ENCODE measurements around the gene ARRDC5. TPM values are rescaled to one million over a fixed set of nuclear protein-coding genes. Genes with fewer than 3 reads are reported as not detected.

Gene ARRDC5
- polyA plus RNA-seq, 1 donor (not counting 4 experiments of a cell fraction or from before 2014, with no cell fraction given): not detected

GRCh38 chr19:4935444-4935843, 32.7 kb upstream of the ARRDC5 start:
- Histone ChIP-seq H3K79me2 (ENCODE audit: control insufficient read depth, insufficient read depth, low read length) (peaks cover 10% of the 10 kb centered on the region), H2AFZ (ENCODE audit: control insufficient read depth, low read length) (no peak overlapping the region), H3K27me3 (ENCODE audit: control insufficient read depth, extremely low read depth, insufficient read depth, low read length) (no peaks in the 10 kb centered on the region), H3K4me1 (ENCODE audit: control insufficient read depth, extremely low read depth, insufficient read depth, low read length) (no peaks in the 10 kb centered on the region), H4K20me1 (ENCODE audit: control insufficient read depth, extremely low read depth, insufficient read depth, low read length) (no peaks in the 10 kb centered on the region), H3K36me3 (ENCODE audit: control insufficient read depth in 2 of 2, extremely low read depth in 1 of 2, insufficient read depth in 2 of 2, low read length in 2 of 2) (peaks cover 8 to 36% of the 10 kb centered on the region in 2 experiments), H3K9me1 (ENCODE audit: control insufficient read depth, extremely low read depth, insufficient read depth, low read length) (no peaks in the 10 kb centered on the region), H3K4me3 (ENCODE audit: control insufficient read depth in 2 of 3, extremely low read depth in 1 of 3, insufficient read depth in 2 of 3, low read depth in 1 of 3, low read length in 3 of 3) (no peak overlapping the region), H3K27ac (ENCODE audit: control insufficient read depth, insufficient read depth, low read length) (no peak overlapping the region), H3K9ac (ENCODE audit: control insufficient read depth, extremely low read depth, insufficient read depth, low read length) (no peak overlapping the region), H3K4me2 (ENCODE audit: control insufficient read depth, extremely low read depth, insufficient read depth, low read depth, low read length) (no peak overlapping the region), H3K9me3 (ENCODE audit: control insufficient read depth, low read depth, low read length) (no peaks in the 10 kb centered on the region)
- DNase-seq (ENCODE audit: low read depth, low spot score): no peak
- no peak for FAIRE-seq
- dilution Hi-C loops (cut with MboI; ENCODE audit: extremely low pct_ligation_motif_present, low sequenced_read_pairs): no loop called here
- TF ChIP-seq CTCF (optimal IDR thresholded peaks at IDR 0.05 in 1 of 3, IDR thresholded peaks at IDR 0.05 in 1 of 3, conservative IDR thresholded peaks at IDR 0.05 in 1 of 3; ENCODE audit: extremely low read depth in 1 of 3, insufficient read depth in 2 of 3, low read length in 3 of 3) (no peak), EZH2 (IDR thresholded peaks at IDR 0.05; ENCODE audit: low read length) (no peak)

DNA sequence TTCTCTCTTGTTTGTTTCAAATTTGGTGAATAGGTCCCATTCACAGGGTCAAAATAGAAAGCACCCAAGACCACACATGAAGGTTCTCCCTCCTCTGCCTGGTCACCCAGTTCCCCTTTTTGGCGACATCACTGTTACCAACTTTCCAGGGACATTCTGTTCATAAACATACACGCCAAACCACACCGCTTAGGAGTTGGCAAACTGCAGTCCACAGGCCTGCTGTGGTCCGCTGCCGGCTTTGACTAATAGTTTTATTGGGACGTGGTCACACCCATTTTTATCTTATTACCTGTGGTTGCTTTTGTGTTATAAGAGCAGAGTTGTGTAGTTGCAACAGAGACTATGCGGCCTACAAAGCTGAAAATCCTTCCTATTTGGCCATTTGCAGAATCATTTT, 30.8 kb upstream of the ARRDC5 start:
- H3K4me3 ChIP-seq (ENCODE audit: control insufficient read depth in 2 of 3, extremely low read depth in 1 of 3, insufficient read depth in 2 of 3, low read depth in 1 of 3, low read length in 3 of 3): no peak overlapping the region
- dilution Hi-C loops (cut with MboI; ENCODE audit: extremely low pct_ligation_motif_present, low sequenced_read_pairs): no loop called here
- H3K9ac ChIP-seq (ENCODE audit: control insufficient read depth, extremely low read depth, insufficient read depth, low read length): no peak overlapping the region
- no peak overlapping the region for H3K27ac ChIP-seq (ENCODE audit: control insufficient read depth, insufficient read depth, low read length)
- no peaks in the 10 kb centered on the region for H3K9me1 ChIP-seq (ENCODE audit: control insufficient read depth, extremely low read depth, insufficient read depth, low read length)
- peaks cover 13 to 45% of the 10 kb centered on the region in 2 experiments for H3K36me3 ChIP-seq (ENCODE audit: control insufficient read depth in 2 of 2, extremely low read depth in 1 of 2, insufficient read depth in 2 of 2, low read length in 2 of 2)
- H3K4me2 ChIP-seq (ENCODE audit: control insufficient read depth, extremely low read depth, insufficient read depth, low read depth, low read length): no peak overlapping the region
- no peaks in the 10 kb centered on the region for H4K20me1 ChIP-seq (ENCODE audit: control insufficient read depth, extremely low read depth, insufficient read depth, low read length)
- no peaks in the 10 kb centered on the region for H3K27me3 ChIP-seq (ENCODE audit: control insufficient read depth, extremely low read depth, insufficient read depth, low read length)
- DNase-seq (ENCODE audit: low read depth, low spot score): no peak
- H3K9me3 ChIP-seq (ENCODE audit: control insufficient read depth, low read depth, low read length): no peaks in the 10 kb centered on the region
- FAIRE-seq: peak; percentile 59
- peaks cover 14% of the 10 kb centered on the region for H3K79me2 ChIP-seq (ENCODE audit: control insufficient read depth, insufficient read depth, low read length)
- no peak for TF ChIP-seq EZH2 (IDR thresholded peaks at IDR 0.05; ENCODE audit: low read length)
- no peak for TF ChIP-seq CTCF (optimal IDR thresholded peaks at IDR 0.05 in 1 of 3, IDR thresholded peaks at IDR 0.05 in 1 of 3, conservative IDR thresholded peaks at IDR 0.05 in 1 of 3; ENCODE audit: extremely low read depth in 1 of 3, insufficient read depth in 2 of 3, low read length in 3 of 3)
- no peak overlapping the region for H2AFZ ChIP-seq (ENCODE audit: control insufficient read depth, low read length)
- H3K4me1 ChIP-seq (ENCODE audit: control insufficient read depth, extremely low read depth, insufficient read depth, low read length): no peaks in the 10 kb centered on the region

All from keratinocyte (primary cell).